IMR-90 (cell line): ENCODE measurements around the gene AMFR. TPM values are rescaled to one million over a fixed set of nuclear protein-coding genes. Genes with fewer than 3 reads are reported as not detected.

Experiments
- ATAC-seq: fragments of 200-7000 bp; cut with Tn5 transposase; 2 replicates; pipeline ENCODE4 v1.9.1; 2020; ENCODE audit warnings: low read depth, mild to moderate bottlenecking, moderate library complexity
- BruUV-seq: library from RNA; stranded (reverse); fragments of 400-500 nt; replicated peaks from 2 replicates; lab custom pipeline; 2021; lab: Mats Ljungman, UMichigan
- CTCF ChIA-PET: fragments of 300-600 bp; formaldehyde crosslinking; extraction: SDS; loops from one replicate; lab custom pipeline; 2021; ENCODE audit warnings: antibody characterized with exemption; lab: Yijun Ruan, JAX
- POLR2A ChIA-PET: fragments of 300-600 bp; sonication (Branson Sonifier 250); formaldehyde crosslinking; loops from one replicate; lab custom pipeline; 2022; ENCODE audit warnings: antibody characterized with exemption; ENCODE audit not compliant: unreplicated experiment; lab: Charles Lee
- DNase-seq: peaks from one replicate; pipeline ENCODE4 v3.0.0; 2013
- H2AFZ ChIP-seq: replicated peaks from 2 replicates; pipeline ENCODE3; 2013; ENCODE audit warnings: low read length, mild to moderate bottlenecking; ENCODE audit not compliant: poor library complexity
- H2AK5ac ChIP-seq: 2 replicates; pipeline ENCODE4 v1.6.1; 2013; ENCODE audit warnings: low read depth, low read length, inconsistent platforms
- H2AK9ac ChIP-seq: replicated peaks from 2 replicates; pipeline ENCODE3; 2013; ENCODE audit warnings: mild to moderate bottlenecking, low read depth, low read length, moderate library complexity; ENCODE audit not compliant: poor library complexity
- H2BK120ac ChIP-seq: 2 replicates; pipeline ENCODE4 v1.6.1; 2013; ENCODE audit warnings: low read depth, low read length, inconsistent platforms
- H2BK15ac ChIP-seq: 3 replicates; pipeline ENCODE4 v1.6.1; 2013; ENCODE audit warnings: low read depth, low read length, inconsistent platforms
- H2BK20ac ChIP-seq: 2 replicates; pipeline ENCODE4 v1.6.1; 2013; ENCODE audit warnings: low read depth, mild to moderate bottlenecking, inconsistent platforms, low read length, moderate library complexity
- H2BK5ac ChIP-seq: 2 replicates; pipeline ENCODE4 v1.6.1; 2013; ENCODE audit warnings: mild to moderate bottlenecking, low read depth, low read length, inconsistent platforms; ENCODE audit not compliant: poor library complexity, severe bottlenecking
- H3K14ac ChIP-seq: replicated peaks from 2 replicates; pipeline ENCODE4 v1.6.1; 2013; ENCODE audit warnings: low read depth, low read length, inconsistent platforms
- H3K18ac ChIP-seq: 2 replicates; pipeline ENCODE4 v1.6.1; 2013; ENCODE audit warnings: low read depth, low read length, control low read depth
- H3K23ac ChIP-seq: 2 replicates; pipeline ENCODE4 v1.6.1; 2013; ENCODE audit warnings: low read depth, low read length, inconsistent platforms
- H3K27ac ChIP-seq: 2 replicates; pipeline ENCODE4 v1.5.1; 2013; ENCODE audit warnings: mild to moderate bottlenecking, control low read depth, low read length; ENCODE audit not compliant: insufficient read depth
- H3K27me3 ChIP-seq: 2 replicates; pipeline ENCODE4 v1.6.1; 2013; ENCODE audit warnings: low read length; ENCODE audit not compliant: control insufficient read depth, insufficient read depth
- H3K36me3 ChIP-seq: 2 replicates; pipeline ENCODE4 v1.6.1; 2013; ENCODE audit warnings: low read length, mixed read lengths; ENCODE audit not compliant: control insufficient read depth, insufficient read depth
- H3K4ac ChIP-seq: 2 replicates; pipeline ENCODE4 v1.6.1; 2013; ENCODE audit warnings: low read depth, low read length, inconsistent platforms
- H3K4me1 ChIP-seq: 2 replicates; pipeline ENCODE4 v1.6.1; 2013; ENCODE audit warnings: low read length, mixed read lengths; ENCODE audit not compliant: control insufficient read depth, insufficient read depth
- H3K4me2 ChIP-seq: 2 replicates; pipeline ENCODE4 v1.6.1; 2013; ENCODE audit warnings: low read depth, mild to moderate bottlenecking, control low read depth, low read length, moderate library complexity
- H3K4me3 ChIP-seq: 2 replicates; pipeline ENCODE4 v1.5.1; 2013; ENCODE audit warnings: low read depth, mild to moderate bottlenecking, control low read depth, low read length, moderate library complexity; ENCODE audit not compliant: insufficient read depth
- H3K56ac ChIP-seq: 2 replicates; pipeline ENCODE4 v1.6.1; 2013; ENCODE audit warnings: low read length, inconsistent platforms; ENCODE audit not compliant: insufficient read depth; ENCODE audit errors: extremely low read depth
- H3K79me1 ChIP-seq, 2 experiments: 2 replicates each; pipeline ENCODE4 v1.6.1; 2013; ENCODE audit warnings: low read length in 2 of 2, inconsistent platforms in 1 of 2, low read depth in 1 of 2
- H3K9ac ChIP-seq: 2 replicates; pipeline ENCODE4 v1.6.1; 2013; ENCODE audit warnings: low read depth, low read length, control low read depth
- H3K9me1 ChIP-seq: 2 replicates; pipeline ENCODE4 v1.6.1; 2013; ENCODE audit warnings: low read length, inconsistent platforms; ENCODE audit not compliant: insufficient read depth
- H3K9me3 ChIP-seq: 2 replicates; pipeline ENCODE4 v1.6.1; 2013; ENCODE audit warnings: low read length; ENCODE audit not compliant: control insufficient read depth, insufficient read depth
- H4K20me1 ChIP-seq: 2 replicates; pipeline ENCODE4 v1.6.1; 2013; ENCODE audit warnings: low read length, inconsistent platforms; ENCODE audit not compliant: insufficient read depth
- H4K5ac ChIP-seq: 2 replicates; pipeline ENCODE4 v1.6.1; 2013; ENCODE audit warnings: mild to moderate bottlenecking, low read depth, low read length, control low read depth
- H4K8ac ChIP-seq, 2 experiments: 2 replicates each; pipeline ENCODE4 v1.6.1; 2013; ENCODE audit warnings: low read depth in 2 of 2, low read length in 2 of 2, control low read depth in 1 of 2, inconsistent platforms in 1 of 2
- H4K91ac ChIP-seq: 2 replicates; pipeline ENCODE4 v1.6.1; 2013; ENCODE audit warnings: low read depth, low read length, inconsistent platforms; ENCODE audit not compliant: insufficient read depth
- BHLHE40 ChIP-seq: fragments of 150-350 bp; IDR thresholded peaks from 2 replicates; pipeline ENCODE4 v1.6.1; 2016; ENCODE audit warnings: mild to moderate bottlenecking, low read depth, low read length
- CHD1 ChIP-seq: IDR thresholded peaks from 2 replicates; pipeline ENCODE4 v1.6.1; 2012; ENCODE audit warnings: low read depth, low read length, improper control_type of control experiment
- CTCF ChIP-seq: conservative IDR thresholded peaks from 2 replicates; pipeline ENCODE4 v1.5.1; 2012; ENCODE audit warnings: mild to moderate bottlenecking, low read depth, low read length, improper control_type of control experiment
- FOS ChIP-seq: fragments of 150-350 bp; IDR thresholded peaks from 2 replicates; pipeline ENCODE4 v1.6.1; 2016; ENCODE audit warnings: low read depth, low read length
- MAFK ChIP-seq: IDR thresholded peaks from 2 replicates; pipeline ENCODE4 v1.6.1; 2012; ENCODE audit warnings: low read depth, low read length, improper control_type of control experiment
- MXI1 ChIP-seq: IDR thresholded peaks from 2 replicates; pipeline ENCODE4 v1.6.1; 2012; ENCODE audit warnings: low read depth, mild to moderate bottlenecking, low read length, moderate library complexity, borderline replicate concordance
- NFE2L2 ChIP-seq: fragments of 150-350 bp; IDR thresholded peaks from 2 replicates; pipeline ENCODE4 v1.6.1; 2016; ENCODE audit warnings: low read depth, mild to moderate bottlenecking, low read length
- POLR2A ChIP-seq: IDR thresholded peaks from 2 replicates; pipeline ENCODE4 v1.6.1; 2012; ENCODE audit warnings: mild to moderate bottlenecking, low read depth, low read length
- RAD21 ChIP-seq: IDR thresholded peaks from 2 replicates; pipeline ENCODE4 v1.6.1; 2012; ENCODE audit warnings: low read length, improper control_type of control experiment
- RCOR1 ChIP-seq: IDR thresholded peaks from 2 replicates; pipeline ENCODE4 v1.6.1; 2012; ENCODE audit warnings: mild to moderate bottlenecking, low read length, improper control_type of control experiment; ENCODE audit not compliant: insufficient replicate concordance
- RFX5 ChIP-seq: IDR thresholded peaks from 2 replicates; pipeline ENCODE4 v1.8.0; 2012; ENCODE audit warnings: low read depth, mild to moderate bottlenecking, low read length, moderate library complexity
- SMC3 ChIP-seq: fragments of 150-350 bp; IDR thresholded peaks from 2 replicates; pipeline ENCODE4 v1.6.1; 2016; ENCODE audit warnings: low read depth, mild to moderate bottlenecking, antibody characterized with exemption, low read length, moderate library complexity
- USF2 ChIP-seq: fragments of 150-350 bp; IDR thresholded peaks from 2 replicates; pipeline ENCODE4 v1.6.1; 2017; ENCODE audit warnings: mild to moderate bottlenecking, antibody characterized with exemption, low read length, low read depth
- WGBS, 2 experiments: methylation state at CpG; one replicate each; pipeline versions ENCODE4 v1.1.5 to v1.1.7; 2013; ENCODE audit warnings: missing lambda C conversion rate in 2 of 2; ENCODE audit not compliant: insufficient read length in 1 of 2; ENCODE audit errors: extremely low coverage in 2 of 2; 5-methylcytosine and 5-hydroxymethylcytosine counted together
- dilution Hi-C: fragments of 300-500 bp; cut with HindIII; formaldehyde crosslinking; loops from one replicate; pipeline ENCODE4 v1.14.3; 2018; ENCODE audit warnings: low sequenced_read_pairs; ENCODE audit not compliant: unreplicated experiment
- in situ Hi-C: fragments of 300-500 bp; cut with MboI; formaldehyde crosslinking; loops from 3 replicates; pipeline ENCODE4 v1.14.3; 2019; ENCODE audit warnings: low sequenced_read_pairs, inconsistent platforms, mixed read lengths
- intact Hi-C: fragments of 100-400 bp; cut with micrococcal nuclease; formaldehyde crosslinking; loops from 2 replicates; pipeline ENCODE4 v1.10.0; 2022
- polyA plus RNA-seq, 3 experiments: library from polyadenylated mRNA; depleted of rRNA; stranded (reverse); fragments of >200 nt; gene quantifications; 2 replicates each; pipeline ENCODE4 v1.2.3, GENCODE V29; 2012; ENCODE audit warnings: low replicate concordance in 1 of 3
- total RNA-seq: library from RNA; depleted of rRNA; stranded (reverse); fragments of >200 nt; gene quantifications from 2 replicates; pipeline ENCODE4 v1.2.3, GENCODE V29; 2012
- TF ChIP-seq, protein P1 (sequence below): fragments of 150-350 bp; IDR thresholded peaks from 2 replicates; pipeline ENCODE4 v1.6.1; 2016; ENCODE audit warnings: low read depth, mild to moderate bottlenecking, low read length, moderate library complexity, borderline replicate concordance

The AMFR gene
- total and polyA plus RNA-seq, 2 of the 4 experiments (the other 2 are of a cell fraction) = 60.7 to 216 TPM

DNA sequence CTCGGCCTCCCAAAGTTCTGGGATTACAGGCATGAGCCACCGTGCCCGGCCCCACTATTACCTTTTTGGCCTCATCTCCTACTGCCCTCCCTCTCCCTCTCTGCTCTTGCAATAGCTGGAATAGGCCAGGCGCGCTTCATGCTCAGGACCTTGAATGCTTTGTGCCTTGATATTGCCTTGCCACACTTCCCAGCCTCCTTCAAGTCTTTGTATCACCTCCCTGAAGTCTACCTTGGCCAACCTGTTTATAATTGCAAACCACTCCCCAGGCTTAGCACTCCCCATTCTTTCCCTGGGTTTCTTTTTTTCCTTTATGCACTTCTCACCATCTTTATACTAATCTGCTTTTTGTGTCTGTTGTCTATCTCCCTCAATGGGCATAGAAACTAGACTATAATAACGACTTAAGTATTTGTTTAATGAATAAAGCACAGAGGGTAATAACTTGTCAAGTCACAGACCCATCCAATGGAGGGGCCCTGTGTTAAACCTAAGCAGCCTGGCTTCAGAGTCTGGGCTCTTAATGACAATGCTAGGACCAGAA lies 32.7 kb upstream of the AMFR start:
- Histone ChIP-seq H3K27me3 (no peaks in the 10 kb centered on the region), H2BK20ac (no peak overlapping the region), H3K23ac (no peak overlapping the region), H3K36me3 (peaks cover 13% of the 10 kb centered on the region), H3K9ac (no peak overlapping the region), H2AK5ac (no peak overlapping the region), H3K9me3 (no peaks in the 10 kb centered on the region), H4K8ac (no peak overlapping the region), H4K5ac (no peak overlapping the region), H3K4me2 (no peak overlapping the region), H4K20me1 (no peaks in the 10 kb centered on the region), H3K4me3 (no peak overlapping the region), H3K56ac (no peak overlapping the region), H2AFZ (no peak overlapping the region), H3K27ac (no peak overlapping the region), H4K91ac (no peak overlapping the region), H2BK120ac (no peak overlapping the region), H3K9me1 (peaks cover 3% of the 10 kb centered on the region; the same call in 1 of the 2 replicates), H3K14ac (no peak overlapping the region), H2AK9ac (no peak overlapping the region), H3K4me1 (no peaks in the 10 kb centered on the region), H2BK5ac (no peak overlapping the region), H3K79me1 (peaks cover 15 to 29% of the 10 kb centered on the region in 2 experiments), H3K4ac (no peak overlapping the region), H2BK15ac (no peak overlapping the region), H3K18ac (no peak overlapping the region)
- DNase-seq (no peak), ATAC-seq (no peak)
- 100% methylated on average over 2 of the region's 6 CpGs; no CpG with 5 or more reads in 1 of the 2 experiments for WGBS, 2 experiments
- ChIA-PET CTCF (interaction anchor here (0.7 kb wide), 1 partner anchor 244 kb away, joined by 4 read pairs; no protein-coding TSS in a partner anchor), POLR2A (no interaction called here)
- dilution Hi-C loops = no loop called here
- intact Hi-C loops = loop anchor here (2.0 kb wide), 1 partner anchor 13 kb away; no protein-coding TSS in a partner anchor
- BruUV-seq = no TSS peak
- TF ChIP-seq FOS = no peak
- TF ChIP-seq RCOR1 = no peak
- TF ChIP-seq USF2 = no peak
- TF ChIP-seq MAFK = no peak
- TF ChIP-seq, protein P1, sequence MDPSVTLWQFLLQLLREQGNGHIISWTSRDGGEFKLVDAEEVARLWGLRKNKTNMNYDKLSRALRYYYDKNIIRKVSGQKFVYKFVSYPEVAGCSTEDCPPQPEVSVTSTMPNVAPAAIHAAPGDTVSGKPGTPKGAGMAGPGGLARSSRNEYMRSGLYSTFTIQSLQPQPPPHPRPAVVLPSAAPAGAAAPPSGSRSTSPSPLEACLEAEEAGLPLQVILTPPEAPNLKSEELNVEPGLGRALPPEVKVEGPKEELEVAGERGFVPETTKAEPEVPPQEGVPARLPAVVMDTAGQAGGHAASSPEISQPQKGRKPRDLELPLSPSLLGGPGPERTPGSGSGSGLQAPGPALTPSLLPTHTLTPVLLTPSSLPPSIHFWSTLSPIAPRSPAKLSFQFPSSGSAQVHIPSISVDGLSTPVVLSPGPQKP = no peak
- TF ChIP-seq CHD1 = no peak
- TF ChIP-seq SMC3 = no peak
- TF ChIP-seq CTCF = no peak
- TF ChIP-seq MXI1 = no peak
- no peak for TF ChIP-seq POLR2A
- TF ChIP-seq RAD21 = no peak
- no peak for TF ChIP-seq BHLHE40
- no peak for TF ChIP-seq RFX5
- no peak for TF ChIP-seq NFE2L2
- in situ Hi-C loops = no loop called here
